ENCODE results near the gene NHERF1.

DNA sequence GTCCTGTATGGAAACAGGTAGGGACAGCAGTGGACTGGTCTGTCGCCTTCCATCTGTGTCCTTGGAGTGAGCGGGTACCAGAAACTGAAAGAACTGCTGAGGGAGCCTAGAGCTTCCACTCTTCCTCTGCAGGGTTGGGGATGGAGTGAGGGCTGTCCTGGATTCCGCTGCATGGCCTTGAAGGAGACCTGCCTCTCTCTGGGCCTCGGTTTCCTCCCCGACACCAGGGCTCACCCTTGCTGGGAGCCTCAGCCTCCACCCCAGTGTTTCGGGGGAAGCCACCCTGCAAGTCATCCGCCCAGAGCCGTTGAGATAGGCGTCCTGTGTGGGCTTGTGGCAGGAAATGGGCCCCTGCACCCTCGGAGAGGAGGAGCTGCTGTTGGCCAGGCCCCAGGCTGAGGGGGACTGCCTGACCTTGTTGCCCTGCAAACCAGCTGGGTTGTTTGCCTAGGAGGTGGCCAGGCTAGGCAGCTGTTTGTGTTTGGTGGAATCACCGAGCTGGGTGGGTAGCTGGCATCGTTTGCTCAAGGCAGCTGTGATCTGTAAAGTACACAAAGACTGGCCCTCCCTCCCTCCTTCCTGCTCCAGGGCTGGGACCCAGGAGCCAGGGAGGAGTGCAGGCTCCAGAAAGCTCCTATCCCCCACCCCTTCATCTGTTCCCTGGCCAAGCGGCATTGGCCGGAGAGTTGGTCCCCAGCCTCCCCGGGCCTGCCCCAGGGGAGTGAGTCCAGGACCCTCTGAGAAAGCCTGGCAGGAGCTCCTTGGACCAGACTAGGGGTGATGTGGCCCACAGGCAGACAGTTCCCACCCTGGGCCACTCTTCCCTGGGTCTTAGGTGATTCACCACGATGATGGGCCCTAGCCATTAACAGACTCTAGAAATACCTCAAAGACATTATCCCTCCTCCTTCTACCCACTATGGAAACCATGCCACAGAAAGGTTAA lies 10.1 kb upstream of the NHERF1 start:
- TF ChIP-seq CTCF (conservative IDR thresholded peaks at IDR 0.05; ENCODE audit: low read length) (no peak), EZH2phosphoT487 (IDR thresholded peaks at IDR 0.05; ENCODE audit: borderline replicate concordance, low read depth, low read length) (no peak)

Data from OCI-LY7 (cell line).